Measurements from ENCODE around the gene SOWAHD. TPM values are rescaled to one million over a fixed set of nuclear protein-coding genes. Genes with fewer than 3 reads are reported as not detected.
"Not testable (repeated sequence)": the region's sequence is repeated elsewhere in the genome, so short reads cannot be mapped to it uniquely, and the experiment has no call there.

SOWAHD gene, protein sequence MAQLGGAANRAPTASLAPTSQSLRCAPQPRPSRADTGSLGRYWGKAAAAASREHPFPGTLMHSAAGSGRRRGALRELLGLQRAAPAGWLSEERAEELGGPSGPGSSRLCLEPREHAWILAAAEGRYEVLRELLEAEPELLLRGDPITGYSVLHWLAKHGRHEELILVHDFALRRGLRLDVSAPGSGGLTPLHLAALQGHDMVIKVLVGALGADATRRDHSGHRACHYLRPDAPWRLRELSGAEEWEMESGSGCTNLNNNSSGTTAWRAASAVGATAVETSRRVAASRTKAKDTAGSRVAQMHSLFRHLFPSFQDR
- total RNA-seq = 4.7 TPM

DNA sequence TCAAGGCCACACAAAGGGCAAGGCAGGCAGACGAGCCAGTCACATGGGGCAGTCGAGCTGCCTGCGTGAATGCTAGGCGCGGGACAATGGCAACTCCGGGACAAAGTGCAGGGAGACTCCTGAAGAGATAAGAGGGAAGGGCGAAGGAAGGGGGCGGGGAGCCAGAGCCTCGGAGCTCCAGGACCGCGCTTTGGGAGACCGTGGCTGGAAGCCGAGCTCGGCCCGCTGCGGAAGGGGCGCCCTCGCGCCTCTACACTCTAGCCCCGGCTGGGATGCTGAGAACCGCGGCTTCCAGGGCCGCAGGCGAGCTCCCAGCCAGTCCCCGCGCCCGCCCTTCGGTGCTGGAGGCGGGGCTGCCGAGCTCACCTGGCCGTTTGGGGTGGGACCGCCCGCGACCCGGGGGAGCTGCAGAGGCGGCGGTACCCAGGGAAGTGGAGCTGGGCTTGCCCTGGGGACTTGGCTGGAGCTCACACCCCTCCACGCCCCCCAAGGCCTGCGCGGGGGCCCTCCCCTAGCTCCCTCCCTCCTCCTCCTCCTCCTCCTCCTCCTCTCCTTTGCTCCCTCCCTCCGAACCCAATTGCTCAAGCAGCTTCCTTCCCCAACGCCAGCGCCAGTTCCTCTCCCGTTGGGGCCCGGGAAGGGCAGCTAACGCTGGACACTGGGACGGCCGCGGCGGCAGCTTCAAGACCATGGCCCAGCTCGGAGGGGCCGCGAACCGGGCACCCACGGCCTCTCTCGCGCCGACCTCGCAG lies at the start of gene SOWAHD:
SOWAHD (plus strand) TSS at position 610 of the 752 bp plus-strand sequence; CDS start at position 690, 80 bp downstream.
- peak; percentile 70 for DNase-seq (ENCODE audit: low spot score)

DNA sequence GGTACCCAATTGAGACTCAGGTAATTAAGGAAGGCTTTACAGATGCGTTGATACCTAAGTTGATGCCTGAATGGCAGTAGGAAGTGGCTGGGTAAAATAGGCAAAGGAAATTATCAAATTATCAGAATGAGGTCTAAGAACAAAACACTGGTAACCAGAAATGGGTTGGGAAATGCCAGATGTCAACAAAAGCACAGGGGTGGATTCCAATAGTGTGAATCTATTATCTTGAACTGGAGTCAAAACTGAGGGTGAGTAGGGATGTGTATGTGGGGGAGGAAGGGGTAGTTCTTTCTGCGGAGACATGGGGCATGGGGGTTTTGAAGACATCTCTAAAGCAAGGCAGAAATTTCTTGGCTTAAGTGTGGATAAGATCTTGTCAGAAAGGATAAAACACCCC lies 49.5 kb upstream of the SOWAHD start:
- DNase-seq (ENCODE audit: low spot score) = no peak

DNA sequence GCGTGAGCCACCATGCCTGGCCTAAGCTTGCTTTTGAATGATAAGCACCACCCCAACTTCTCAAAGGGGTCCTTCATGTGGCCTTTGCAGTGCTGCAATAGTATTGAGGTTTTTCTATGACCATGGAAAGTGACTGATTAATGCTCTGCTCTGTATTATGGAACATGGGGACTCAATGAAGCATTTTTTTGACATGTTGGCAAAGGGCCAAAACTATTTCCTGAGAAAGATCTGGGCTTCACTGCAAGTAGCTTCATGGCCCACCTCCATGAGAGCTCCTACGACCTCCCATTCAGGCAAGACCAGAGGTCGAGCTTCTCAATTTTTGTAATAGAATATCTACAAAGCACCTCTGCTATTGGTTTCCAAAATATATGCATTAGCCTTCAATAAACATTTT lies 48.8 kb upstream of the SOWAHD start:
- no peak for DNase-seq (ENCODE audit: low spot score)

DNA sequence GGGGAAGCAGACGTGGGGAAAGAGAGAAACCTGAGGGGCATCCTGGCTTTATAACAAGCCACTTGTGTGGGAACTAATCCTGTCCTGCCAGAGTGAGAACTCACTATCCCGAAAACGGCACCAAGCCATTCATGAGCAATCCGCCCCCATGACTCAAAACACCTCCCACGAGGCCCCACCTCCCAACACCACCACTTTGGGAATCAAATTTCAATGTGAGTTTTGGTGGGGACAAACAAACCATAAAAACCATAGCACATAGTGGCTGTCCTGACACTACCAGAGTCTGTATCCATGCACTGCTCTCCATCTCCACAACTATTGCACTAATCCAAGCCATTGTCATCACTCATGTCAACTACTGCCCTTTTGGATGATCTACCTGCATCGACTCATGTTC lies 36.9 kb upstream of the SOWAHD start:
- DNase-seq (ENCODE audit: low spot score) = no peak

DNA sequence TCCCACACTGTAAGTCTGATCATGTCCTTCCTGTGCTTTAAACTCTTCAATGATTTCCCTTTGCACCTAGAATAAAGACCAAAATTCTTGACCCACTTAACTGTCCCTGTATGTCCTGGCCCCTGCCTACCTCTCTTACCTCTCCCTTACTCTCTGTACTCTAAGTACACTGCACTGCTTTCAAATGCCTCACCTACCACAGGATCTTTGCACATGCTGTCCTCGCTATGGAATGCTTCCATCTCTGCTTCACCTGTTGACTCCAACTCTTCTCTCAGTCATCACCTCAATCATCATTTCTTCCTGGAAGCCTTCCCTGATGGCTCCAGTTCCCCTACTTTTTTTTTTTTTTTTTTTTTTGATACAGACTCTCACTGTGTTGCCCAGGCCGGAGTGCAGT lies 36.5 kb upstream of the SOWAHD start:
- no peak for DNase-seq (ENCODE audit: low spot score)

DNA sequence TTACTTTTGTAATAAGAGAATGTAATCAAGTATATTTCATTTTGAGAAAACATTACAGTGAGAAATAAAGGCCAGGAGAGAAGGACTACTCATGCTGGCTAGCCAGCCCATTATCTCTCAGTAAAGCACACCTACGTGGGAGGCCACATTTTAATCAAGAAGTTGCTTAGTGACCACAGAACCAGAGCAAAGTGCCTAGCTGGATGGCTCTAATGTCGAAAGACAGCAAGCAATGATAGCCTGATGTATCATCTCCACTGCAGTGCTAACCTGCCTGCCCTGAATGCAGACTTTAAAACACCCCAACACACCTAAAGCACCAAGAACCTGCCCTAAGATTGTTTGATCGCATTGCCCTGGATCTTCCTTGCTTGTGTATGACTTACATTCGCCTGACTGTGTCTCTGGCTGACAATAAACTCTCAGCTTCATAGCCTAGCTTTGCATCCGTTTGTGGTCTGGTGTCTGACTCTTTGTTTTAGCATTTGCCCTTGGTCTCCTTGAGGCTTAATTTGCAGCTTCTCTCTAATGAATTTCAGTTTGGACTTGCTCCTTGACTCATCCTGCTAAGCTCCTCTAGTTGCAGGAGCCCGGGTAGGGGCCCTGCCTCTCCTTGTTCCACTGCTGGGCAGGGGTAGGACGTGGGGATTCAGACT lies 31.4 kb upstream of the SOWAHD start:
- DNase-seq (ENCODE audit: low spot score) = no peak

DNA sequence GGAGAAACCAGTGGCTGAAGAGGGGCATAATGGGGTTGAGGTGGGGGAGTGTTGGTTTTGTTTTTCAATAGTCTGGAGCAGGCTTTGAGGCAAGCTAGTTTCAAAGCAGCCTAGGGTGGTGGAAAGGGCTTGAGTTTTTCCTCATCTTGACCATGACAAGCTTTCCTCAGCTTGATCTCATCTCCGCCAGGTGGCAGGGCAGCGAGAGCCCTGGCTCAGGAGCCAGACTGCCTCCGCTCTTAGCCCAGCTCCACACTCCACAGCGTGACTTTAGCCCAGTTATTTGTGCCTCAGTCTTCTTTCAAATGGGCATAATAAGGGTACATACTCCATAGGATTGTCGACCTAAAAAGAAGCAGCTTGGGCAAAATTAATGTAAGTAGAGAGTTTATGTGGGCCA lies 29.9 kb upstream of the SOWAHD start:
- DNase-seq (ENCODE audit: low spot score) = no peak

DNA sequence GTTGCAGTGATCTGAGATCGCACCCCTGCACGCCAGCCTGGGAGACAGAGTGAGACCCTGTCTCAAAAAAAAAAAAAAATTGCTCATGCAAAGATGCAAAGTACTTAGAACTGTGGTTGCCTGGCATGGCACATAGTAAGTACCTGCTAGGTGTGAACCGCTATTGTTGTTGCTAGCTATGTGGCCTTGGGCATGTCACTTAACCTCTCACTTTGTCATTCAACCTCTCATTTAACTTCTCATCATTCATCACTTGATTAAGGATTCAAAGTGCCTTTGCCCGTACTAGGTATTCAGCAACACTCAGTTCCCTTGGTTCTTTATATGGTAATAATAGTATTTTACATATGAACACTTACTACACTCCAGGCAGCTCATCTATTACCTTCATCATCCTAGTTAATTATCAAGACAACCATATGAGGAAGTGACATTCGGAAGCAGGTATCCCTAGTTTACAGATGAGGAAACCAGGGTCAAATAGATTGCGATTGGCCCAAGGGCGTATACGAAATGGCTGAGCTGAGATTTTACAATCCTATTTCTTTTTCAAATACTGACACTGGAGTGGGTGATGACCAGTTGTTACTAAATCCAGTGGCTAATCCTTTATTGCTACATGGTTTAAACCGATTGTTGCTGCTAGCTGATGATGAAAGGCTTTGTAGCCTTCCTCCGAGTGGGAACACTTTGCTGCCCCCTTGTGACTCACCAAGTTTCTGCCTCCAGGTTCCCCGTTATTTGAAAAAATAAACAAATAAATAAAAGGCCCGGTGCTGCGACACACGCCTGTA lies 28.8 kb upstream of the SOWAHD start:
- peak; percentile 54 for DNase-seq (ENCODE audit: low spot score)

DNA sequence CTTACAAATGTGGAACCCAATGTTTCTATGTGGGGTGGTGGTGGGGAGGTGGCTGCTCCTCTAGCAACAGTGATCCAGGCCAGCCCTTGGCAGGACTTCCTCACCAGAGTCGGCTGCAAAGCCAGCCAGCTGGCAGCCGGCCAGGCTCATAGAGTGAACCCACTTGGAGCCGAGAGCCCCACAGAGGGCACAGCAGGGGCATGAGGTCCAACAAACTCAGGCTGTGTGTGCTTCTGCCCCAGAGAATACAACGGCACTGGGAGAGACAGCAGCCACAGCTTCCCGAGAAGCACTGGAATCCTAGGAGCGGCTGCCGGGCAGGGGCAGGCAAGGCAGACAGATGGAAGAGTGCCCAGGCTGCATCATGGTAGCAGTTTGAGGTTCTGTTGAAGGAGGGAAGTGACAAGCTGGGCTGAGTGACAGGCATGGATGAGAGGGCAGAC lies 23.5 kb upstream of the SOWAHD start:
- DNase-seq (ENCODE audit: low spot score) = peak; percentile 26

DNA sequence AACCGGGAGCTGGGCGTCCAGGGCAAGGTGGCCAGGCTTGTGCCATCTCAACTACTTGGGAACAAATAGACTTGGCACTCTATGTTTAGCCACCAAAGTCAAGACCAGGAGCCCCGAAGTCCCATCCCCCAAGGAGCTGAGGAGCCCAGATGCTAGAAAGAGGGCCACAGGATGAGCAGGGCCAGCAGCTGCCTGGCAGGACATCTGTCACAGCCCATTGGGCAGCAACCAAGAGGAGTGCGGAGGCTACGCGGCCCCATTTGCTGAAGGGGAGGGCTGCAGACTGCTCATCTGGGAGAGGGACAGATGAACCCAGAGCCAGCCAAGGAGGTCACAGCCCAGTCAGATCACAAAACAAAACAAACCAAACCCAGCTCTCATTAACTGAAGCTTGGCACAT lies 22.9 kb upstream of the SOWAHD start:
- DNase-seq (ENCODE audit: low spot score) = no peak

DNA sequence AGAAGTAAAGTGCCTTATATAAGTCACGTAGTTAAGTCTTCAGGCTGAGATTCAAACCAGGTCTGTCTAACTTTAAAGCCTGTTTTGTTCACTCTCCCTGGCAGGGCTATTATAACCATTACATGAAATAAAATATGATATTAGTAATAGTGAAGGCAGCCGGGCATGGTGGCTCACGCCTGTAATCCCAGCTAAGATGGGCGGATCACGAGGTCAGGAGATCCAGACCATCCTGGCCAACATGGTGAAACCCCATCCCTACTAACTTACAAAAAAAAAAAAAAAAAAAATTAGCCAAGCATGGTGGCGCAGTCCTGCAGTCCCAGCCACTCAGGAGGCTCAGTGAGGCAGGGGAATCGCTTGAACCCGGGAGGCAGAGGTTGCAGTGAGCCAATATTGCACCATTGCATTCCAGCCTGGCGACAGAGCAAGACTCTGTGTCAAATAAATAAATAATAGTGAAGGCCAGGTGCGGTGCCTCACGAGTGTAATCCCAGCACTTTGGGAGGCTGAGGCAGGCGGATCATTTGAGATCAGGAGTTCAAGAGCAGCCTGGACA lies 22.1 kb upstream of the SOWAHD start:
- DNase-seq (ENCODE audit: low spot score) = no peak

DNA sequence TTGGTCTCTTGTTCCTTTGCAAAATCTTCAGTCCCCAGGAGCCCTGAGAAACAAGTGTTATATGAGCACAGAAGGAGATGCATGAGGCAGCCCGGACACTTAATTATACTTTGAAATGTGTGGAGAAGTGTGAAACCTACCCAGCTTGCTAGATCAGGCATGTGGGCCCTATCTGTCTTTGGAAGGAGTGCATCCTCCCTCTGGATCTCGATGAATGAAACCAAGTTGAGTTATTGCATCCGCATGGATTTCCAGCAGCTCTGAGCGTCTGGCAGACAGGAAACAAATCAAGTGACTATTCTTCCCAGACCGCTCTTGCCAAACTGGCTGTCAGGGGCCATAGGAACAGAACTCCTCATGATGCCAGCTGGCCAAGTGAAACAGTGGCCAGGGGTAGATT lies 19.6 kb upstream of the SOWAHD start:
- no peak for DNase-seq (ENCODE audit: low spot score)

DNA sequence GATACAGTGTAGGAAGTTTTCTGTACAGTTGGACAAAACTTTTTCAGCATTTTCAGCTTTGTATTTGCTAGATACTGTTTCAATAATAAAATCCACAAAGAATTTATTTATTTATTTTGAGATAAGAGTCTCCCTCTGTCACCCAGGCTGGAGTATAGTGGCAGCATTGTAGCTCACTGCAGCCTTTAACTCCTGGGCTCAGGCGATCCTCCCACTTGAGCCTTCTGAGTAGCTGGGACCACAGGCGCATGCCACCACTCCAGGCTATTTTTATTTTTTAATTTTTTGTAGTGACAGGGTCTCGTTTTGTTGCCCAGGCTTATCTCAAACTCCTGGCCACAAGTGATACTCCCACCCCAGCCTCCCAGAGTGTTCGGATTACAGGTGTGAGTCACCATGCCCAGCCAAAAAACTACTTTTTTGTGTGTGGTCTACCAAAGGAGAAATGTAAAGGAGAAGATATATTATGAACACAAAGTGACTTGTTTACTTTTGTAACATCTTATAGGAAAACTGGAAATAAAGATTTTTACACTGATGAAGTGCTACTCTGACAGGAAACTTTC lies 13.0 kb upstream of the SOWAHD start:
- DNase-seq (ENCODE audit: low spot score) = no peak

DNA sequence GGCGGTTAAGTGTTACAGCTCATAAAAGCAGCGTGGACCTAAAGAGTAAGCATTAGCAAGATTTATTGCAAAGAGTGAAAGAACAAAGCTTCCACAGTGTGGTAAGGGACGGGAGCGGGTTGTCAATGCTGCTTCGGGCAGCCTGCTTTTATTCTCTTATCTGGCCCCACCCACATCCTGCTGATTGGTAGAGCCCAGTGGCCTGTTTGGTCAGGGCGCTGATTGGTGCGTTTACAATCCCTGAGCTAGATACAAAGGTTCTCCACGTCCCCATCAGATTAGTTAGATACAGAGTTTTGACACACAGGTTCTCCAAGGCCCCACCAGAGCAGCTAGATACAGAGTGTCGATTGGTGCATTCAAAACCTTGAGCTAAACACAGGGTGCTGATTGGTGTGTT lies 8.3 kb upstream of the SOWAHD start:
- DNase-seq (ENCODE audit: low spot score) = not testable (repeated sequence)

DNA sequence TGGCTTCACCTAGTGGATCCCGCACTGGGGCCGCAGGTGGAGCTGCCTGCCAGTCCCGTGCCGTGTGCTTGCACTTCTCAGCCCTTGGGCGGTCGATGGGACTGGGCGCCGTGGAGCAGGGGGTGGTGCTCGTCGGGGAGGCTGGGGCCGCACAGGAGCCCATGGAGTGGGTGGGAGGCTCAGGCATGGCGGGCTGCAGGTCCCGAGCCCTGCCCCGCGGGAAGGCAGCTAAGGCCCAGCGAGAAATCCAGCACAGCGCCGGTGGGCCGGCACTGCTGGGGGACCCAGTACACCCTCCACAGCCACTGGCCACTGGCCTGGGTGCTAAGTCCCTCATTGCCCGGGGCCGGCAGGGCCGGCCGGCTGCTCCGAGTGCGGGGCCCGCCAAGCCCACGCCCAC lies 7.6 kb upstream of the SOWAHD start:
- DNase-seq (ENCODE audit: low spot score) = not testable (repeated sequence)

DNA sequence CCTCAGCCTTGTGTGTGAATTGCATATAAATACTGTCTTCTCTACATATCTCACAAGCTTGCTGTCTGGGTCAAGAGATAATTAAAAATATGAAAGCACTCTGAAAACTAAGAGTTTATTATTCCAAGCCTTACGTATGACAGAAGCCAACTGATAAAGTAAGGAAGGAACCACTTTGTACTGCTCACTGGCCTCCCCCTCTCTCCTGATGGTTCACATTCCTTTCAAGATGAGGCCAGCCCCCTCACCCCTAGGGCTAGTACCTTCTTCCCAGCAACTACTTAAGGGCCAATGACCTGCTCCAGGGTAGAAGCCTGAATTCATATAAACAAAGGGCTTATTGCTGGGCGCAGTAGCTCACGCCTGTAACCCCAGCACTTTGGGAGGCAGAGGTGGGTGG lies 5.4 kb upstream of the SOWAHD start:
- no peak for DNase-seq (ENCODE audit: low spot score)

DNA sequence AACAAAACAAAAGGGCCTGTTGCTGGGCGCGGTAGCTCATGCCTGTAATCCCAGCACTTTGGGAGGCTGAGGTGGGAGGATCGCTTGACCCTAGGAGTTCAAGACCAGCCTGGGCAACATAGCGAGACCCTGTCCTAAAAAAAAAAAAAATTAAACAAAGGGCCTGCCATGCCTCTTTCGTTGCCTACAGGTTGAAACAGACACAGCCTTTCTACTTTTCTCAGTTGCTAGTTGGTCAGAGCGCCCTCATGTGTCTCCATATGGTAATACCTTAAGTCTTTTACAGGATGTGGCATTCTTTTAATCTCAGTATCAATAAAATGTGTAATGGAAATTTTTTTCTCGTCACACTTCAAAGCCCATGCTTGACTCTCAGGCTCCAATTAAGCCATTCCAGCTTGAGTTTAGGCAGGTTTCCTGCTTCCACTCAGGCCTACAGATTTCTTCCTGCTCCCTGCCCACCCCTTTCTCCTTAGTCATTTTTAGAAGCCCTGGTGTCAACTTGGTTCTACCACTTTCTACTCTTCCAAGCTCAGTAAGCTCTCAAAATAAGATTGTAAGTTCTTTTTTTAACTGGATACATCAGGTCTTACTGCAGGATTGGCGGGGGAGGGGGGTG lies 4.6 kb upstream of the SOWAHD start:
- peak; percentile 30 for DNase-seq (ENCODE audit: low spot score)

DNA sequence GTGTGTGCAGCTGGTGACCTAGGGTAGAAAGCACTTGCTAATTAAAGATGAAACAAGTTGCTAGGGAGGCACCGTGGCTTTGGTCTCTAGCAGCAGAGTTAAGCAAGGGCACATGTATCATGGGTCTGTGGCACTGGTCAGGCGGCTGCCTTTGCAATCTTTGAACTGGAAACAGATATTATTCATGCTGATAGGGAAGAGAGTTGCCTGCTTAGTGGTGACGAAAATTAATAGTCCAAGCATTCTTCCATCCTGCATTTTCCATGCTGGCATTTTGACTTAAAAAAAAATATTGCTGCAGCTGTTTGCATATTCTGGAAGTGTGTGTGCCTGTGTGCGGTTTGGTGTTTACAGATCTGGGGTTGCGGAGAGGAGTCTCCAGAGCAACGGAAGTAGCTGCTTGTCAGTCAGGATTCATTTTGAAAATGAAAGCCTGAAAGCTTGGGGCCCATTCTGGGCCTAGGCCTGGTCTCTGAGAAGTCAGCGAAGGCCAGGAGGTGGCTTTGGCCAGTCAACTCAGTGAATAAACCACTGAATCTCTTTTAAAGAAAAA lies 2.3 kb upstream of the SOWAHD start:
- no peak for DNase-seq (ENCODE audit: low spot score)

DNA sequence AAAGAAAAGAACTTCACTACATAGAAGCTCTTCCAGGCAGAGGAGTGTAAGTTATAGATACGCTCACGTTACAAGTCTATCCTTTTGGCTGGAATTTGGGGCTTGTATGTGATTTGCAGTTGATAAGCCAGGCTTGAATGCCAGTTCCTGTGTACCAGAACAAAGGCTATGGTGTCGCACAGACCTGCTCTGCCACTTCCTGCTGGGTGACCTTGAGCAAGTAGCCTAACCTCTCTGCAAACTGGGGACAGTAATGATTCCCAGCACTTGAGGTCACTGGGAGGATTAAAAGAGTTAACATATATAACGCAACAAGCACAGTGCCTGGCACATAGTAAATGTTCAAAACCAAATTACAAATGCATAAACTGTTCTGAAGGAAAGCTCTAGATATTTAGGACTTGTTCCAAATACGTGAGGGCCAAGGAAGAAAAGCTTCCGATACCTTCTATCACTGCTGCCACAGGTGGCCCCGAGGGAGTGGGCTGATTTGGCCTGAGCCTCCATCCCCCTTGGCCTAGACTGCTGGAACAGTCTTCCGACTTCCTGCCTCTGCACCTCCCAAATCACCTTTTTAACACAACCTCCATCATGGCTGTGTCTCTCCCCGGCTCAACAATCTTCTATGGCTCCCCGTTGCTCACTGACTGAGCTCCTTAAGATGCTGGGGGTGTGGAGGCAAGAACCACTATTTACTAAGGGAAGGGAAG lies 1.3 kb upstream of the SOWAHD start:
- DNase-seq (ENCODE audit: low spot score) = no peak

DNA sequence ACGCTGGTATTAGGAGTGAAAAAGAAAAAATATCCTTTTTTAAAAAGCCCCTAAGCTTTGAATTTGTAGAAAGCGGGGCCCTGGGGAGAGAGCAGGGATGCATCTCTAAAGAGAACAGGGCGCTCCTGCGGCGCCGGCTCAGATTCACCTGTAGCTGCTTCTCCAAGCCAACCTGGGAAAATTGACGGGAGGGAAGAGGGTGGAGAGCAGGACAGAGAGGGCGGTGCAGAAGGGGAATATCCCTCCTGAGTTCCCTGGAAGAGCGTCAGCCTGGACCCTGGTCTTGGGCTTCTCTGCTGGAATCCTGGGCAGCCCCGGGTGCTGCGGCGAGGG lies 776 bp upstream of the SOWAHD start:
- no peak for DNase-seq (ENCODE audit: low spot score)
